ENCODE measurements around the gene SYT12. TPM values are rescaled to one million over a fixed set of nuclear protein-coding genes. Genes with fewer than 3 reads are reported as not detected.

The SYT12 gene
- total and polyA plus RNA-seq, 2 of the 13 experiments (the other 11 are each of a cell fraction or from before 2014, with no cell fraction given) = 0.01 to 0.02 TPM

- WGBS (ENCODE audit: low lambda C conversion rate) = 33% methylated on average over 2 of the region's 6 CpGs
- intact Hi-C loops (cut with micrococcal nuclease; ENCODE audit: unreplicated experiment) (no loop called here), in situ Hi-C loops (cut with HindIII; ENCODE audit: extremely low pct_ligation_motif_present, low pct_unique_long_range_greater_than_20kb) (no loop called here)
- ChIA-PET POLR2A (no interaction called here), CTCF (ENCODE audit: low intra/inter-chr PET ratio, low total read pairs) (no interaction called here)
- Histone ChIP-seq H3K79me2 (ENCODE audit: insufficient read depth, low read length) (no peaks in the 10 kb centered on the region), H2AFZ (ENCODE audit: low read length) (no peak overlapping the region), H3K9ac (ENCODE audit: insufficient read depth, low read depth, low read length) (no peak overlapping the region), H3K4me3 (replicated peaks in 1 of 3; ENCODE audit: insufficient read depth in 1 of 3, low read depth in 2 of 3, low read length in 3 of 3) (peak overlapping the region in 1 of 3 experiments; percentile 67; a peak in 1 of 6 replicates), H3K36me3 (replicated peaks in 1 of 2; ENCODE audit: control insufficient read depth in 1 of 2, insufficient read depth in 2 of 2, low read length in 2 of 2) (no peaks in the 10 kb centered on the region), H3K9me3 (ENCODE audit: low read length) (no peaks in the 10 kb centered on the region), H3K27ac (ENCODE audit: extremely low read length, insufficient read depth, low read length) (no peak overlapping the region), H3K27me3 (ENCODE audit: control insufficient read depth in 1 of 2, insufficient read depth in 2 of 2, low read length in 2 of 2) (peaks cover 12 to 44% of the 10 kb centered on the region in 2 experiments; a peak in 4 of 5 replicates), H3K4me2 (ENCODE audit: low read depth, low read length) (peak overlapping the region; percentile 67), H4K20me1 (ENCODE audit: insufficient read depth, low read length) (0 out of 2 replicates have a peak, but pooled peaks cover 4% of the 10 kb centered on the region), H3K4me1 (ENCODE audit: insufficient read depth, low read length) (peaks cover 18% of the 10 kb centered on the region)
- DNase-seq (ENCODE audit: low spot score) (no peak), FAIRE-seq (no peak), ATAC-seq (no peak)
- TF ChIP-seq, protein P1, sequence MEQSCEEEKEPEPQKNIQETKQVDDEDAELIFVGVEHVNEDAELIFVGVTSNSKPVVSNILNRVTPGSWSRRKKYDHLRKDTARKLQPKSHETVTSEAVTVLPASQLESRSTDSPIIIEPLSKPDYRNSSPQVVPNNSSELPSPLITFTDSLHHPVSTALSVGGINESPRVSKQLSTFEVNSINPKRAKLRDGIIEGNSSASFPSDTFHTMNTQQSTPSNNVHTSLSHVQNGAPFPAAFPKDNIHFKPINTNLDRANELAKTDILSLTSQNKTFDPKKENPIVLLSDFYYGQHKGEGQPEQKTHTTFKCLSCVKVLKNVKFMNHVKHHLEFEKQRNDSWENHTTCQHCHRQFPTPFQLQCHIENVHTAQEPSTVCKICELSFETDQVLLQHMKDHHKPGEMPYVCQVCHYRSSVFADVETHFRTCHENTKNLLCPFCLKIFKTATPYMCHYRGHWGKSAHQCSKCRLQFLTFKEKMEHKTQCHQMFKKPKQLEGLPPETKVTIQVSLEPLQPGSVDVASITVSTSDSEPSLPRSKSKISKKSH (CRISPR knock-in tag; IDR thresholded peaks at IDR 0.05; ENCODE audit: borderline replicate concordance) = 0 out of 2 replicates have a peak, but pooled peaks have one; percentile 8
- TF ChIP-seq EZH2 (conservative IDR thresholded peaks at IDR 0.05; ENCODE audit: low read depth, low read length) = no peak
- no TSS peak for BruUV-seq (replicated peaks)
Measured at GRCh38 chr11:67023957-67024353, 1.0 kb downstream of the SYT12 start.

- no peak for DNase-seq (ENCODE audit: low spot score)
- Histone ChIP-seq H3K27me3 (ENCODE audit: control insufficient read depth in 1 of 2, insufficient read depth in 2 of 2, low read length in 2 of 2) (peaks cover 12 to 44% of the 10 kb centered on the region in 2 experiments; a peak in 4 of 5 replicates), H3K9ac (ENCODE audit: insufficient read depth, low read depth, low read length) (no peak overlapping the region), H3K36me3 (replicated peaks in 1 of 2; ENCODE audit: control insufficient read depth in 1 of 2, insufficient read depth in 2 of 2, low read length in 2 of 2) (no peaks in the 10 kb centered on the region), H3K27ac (ENCODE audit: extremely low read length, insufficient read depth, low read length) (no peak overlapping the region), H3K9me3 (ENCODE audit: low read length) (no peaks in the 10 kb centered on the region), H3K4me3 (replicated peaks in 1 of 3; ENCODE audit: insufficient read depth in 1 of 3, low read depth in 2 of 3, low read length in 3 of 3) (no peak overlapping the region), H3K4me1 (ENCODE audit: insufficient read depth, low read length) (peaks cover 18% of the 10 kb centered on the region), H2AFZ (ENCODE audit: low read length) (no peak overlapping the region), H4K20me1 (ENCODE audit: insufficient read depth, low read length) (0 out of 2 replicates have a peak, but pooled peaks cover 4% of the 10 kb centered on the region), H3K4me2 (ENCODE audit: low read depth, low read length) (no peak overlapping the region), H3K79me2 (ENCODE audit: insufficient read depth, low read length) (no peaks in the 10 kb centered on the region)
- ChIA-PET CTCF (ENCODE audit: low intra/inter-chr PET ratio, low total read pairs) (no interaction called here), POLR2A (no interaction called here)
- FAIRE-seq = no peak
- no peak for ATAC-seq
- no TSS peak for BruUV-seq (replicated peaks)
- WGBS (ENCODE audit: low lambda C conversion rate) = 41% methylated on average over 5 of the region's 5 CpGs
- intact Hi-C loops (cut with micrococcal nuclease; ENCODE audit: unreplicated experiment) (no loop called here), in situ Hi-C loops (cut with HindIII; ENCODE audit: extremely low pct_ligation_motif_present, low pct_unique_long_range_greater_than_20kb) (no loop called here)
- no peak for TF ChIP-seq CCAR2 (optimal IDR thresholded peaks at IDR 0.05; ENCODE audit: low read depth, low read length)
- TF ChIP-seq ZSCAN29 (CRISPR knock-in tag; conservative IDR thresholded peaks at IDR 0.05) = no peak
- TF ChIP-seq MTA1 (CRISPR knock-in tag; IDR thresholded peaks at IDR 0.05; ENCODE audit: borderline replicate concordance) = no peak
- no peak for TF ChIP-seq IRX3 (CRISPR knock-in tag; IDR thresholded peaks at IDR 0.05; ENCODE audit: borderline replicate concordance, low read depth)
- no peak for TF ChIP-seq ZNF468 (CRISPR knock-in tag; IDR thresholded peaks at IDR 0.05)
- TF ChIP-seq ETV5 (CRISPR knock-in tag; IDR thresholded peaks at IDR 0.05; ENCODE audit: borderline replicate concordance) = no peak
- TF ChIP-seq ZSCAN22 (CRISPR knock-in tag; IDR thresholded peaks at IDR 0.05) = no peak
- TF ChIP-seq ZSCAN31 (CRISPR knock-in tag; IDR thresholded peaks at IDR 0.05; ENCODE audit: low read depth) = no peak
- TF ChIP-seq JUN (CRISPR knock-in tag; IDR thresholded peaks at IDR 0.05) = no peak
- no peak for TF ChIP-seq ZNF230 (CRISPR knock-in tag; IDR thresholded peaks at IDR 0.05)
- TF ChIP-seq TMF1 (CRISPR knock-in tag; IDR thresholded peaks at IDR 0.05; ENCODE audit: low read depth) = no peak
- no peak for TF ChIP-seq ZNF644 (CRISPR knock-in tag; IDR thresholded peaks at IDR 0.05; ENCODE audit: low read depth)
Measured at GRCh38 chr11:67024410-67024809, 1.5 kb downstream of the SYT12 start.

All from HepG2 (cell line).